Epithelial cell of esophagus (primary cell): ENCODE measurements around the gene CSF2RB.
"Not testable (repeated sequence)": the region's sequence is repeated elsewhere in the genome, so short reads cannot be mapped to it uniquely, and the experiment has no call there.

Experiments used
- DNase-seq: peaks from one replicate; pipeline ENCODE4 v3.0.0; 2010; ENCODE audit warnings: low read depth
- H3K4me3 ChIP-seq: 2 replicates; pipeline ENCODE4 v1.5.1; 2011; ENCODE audit warnings: mild to moderate bottlenecking, low read length, control low read depth
- CTCF ChIP-seq: IDR thresholded peaks from 2 replicates; pipeline ENCODE4 v1.5.1; 2011; ENCODE audit warnings: low read depth, mild to moderate bottlenecking, low read length, control low read depth, inconsistent platforms; ENCODE audit not compliant: insufficient read depth; ENCODE audit errors: missing control alignments

The CSF2RB gene

GRCh38 chr22:36986242-36986821 lies 72.9 kb downstream of the CSF2RB start:
- no peak overlapping the region for H3K4me3 ChIP-seq
- peak; percentile 65 for TF ChIP-seq CTCF
- DNase-seq = peak; percentile 19

GRCh38 chr22:36988075-36988832 lies 74.8 kb downstream of the CSF2RB start:
- TF ChIP-seq CTCF = no peak
- H3K4me3 ChIP-seq = no peak overlapping the region
- no peak for DNase-seq

GRCh38 chr22:36989012-36989411 lies 75.6 kb downstream of the CSF2RB start:
- not testable (repeated sequence) for H3K4me3 ChIP-seq, DNase-seq
